Esophagus muscularis mucosa (tissue), 4 donors: ENCODE data around the gene THADA. TPM values are rescaled to one million over a fixed set of nuclear protein-coding genes. Genes with fewer than 3 reads are reported as not detected.
"Not testable (repeated sequence)": the region's sequence is repeated elsewhere in the genome, so short reads cannot be mapped to it uniquely, and the experiment has no call there.

Source experiments
- DNase-seq: peaks from one replicate; pipeline ENCODE4 v3.0.0-alpha.2; 2017; ENCODE audit errors: extremely low spot score
- H3K27ac ChIP-seq, 4 donors: fragments of 200-600 bp; sonication (generic); replicated peaks in 1 of 4; 1 replicate in 3 of 4; 2 replicates in 1 of 4; pipeline ENCODE4 v1.5.1; 2016 to 2019; ENCODE audit warnings: mild to moderate bottlenecking in 1 of 4
- H3K27me3 ChIP-seq, 4 donors: fragments of 200-600 bp; sonication (generic); one replicate each; pipeline versions ENCODE4 v1.5.1 to v1.6.0; 2016 to 2019
- H3K36me3 ChIP-seq, 4 donors: fragments of 200-600 bp; sonication (generic); one replicate each; pipeline ENCODE4 v1.5.1; 2016 to 2019
- H3K4me1 ChIP-seq, 4 donors: fragments of 200-600 bp; sonication (generic); one replicate each; pipeline ENCODE4 v1.5.1; 2016 to 2019
- H3K4me3 ChIP-seq, 4 donors: fragments of 200-600 bp; sonication (generic); 1 replicate in 2 of 4; 2 replicates in 2 of 4; pipeline ENCODE4 v1.5.1; 2016 to 2019; ENCODE audit warnings: mild to moderate bottlenecking in 4 of 4, moderate library complexity in 1 of 4
- H3K9me3 ChIP-seq, 4 donors: fragments of 200-600 bp; sonication (generic); 1 replicate in 3 of 4; 2 replicates in 1 of 4; pipeline ENCODE4 v1.5.1; 2016 to 2019
- CTCF ChIP-seq, 3 experiments: fragments of 200-600 bp in 2 of 3; fragments of 450-650 bp in 1 of 3; sonication (generic) in 2 of 3; IDR thresholded peaks; one replicate each; pipeline ENCODE4 v1.5.1; 2017 to 2019; ENCODE audit warnings: antibody characterized with exemption in 3 of 3, mild to moderate bottlenecking in 2 of 3, moderate library complexity in 1 of 3
- EP300 ChIP-seq: sonication (generic); formaldehyde crosslinking; IDR thresholded peaks from one replicate; pipeline ENCODE4 v1.6.1; 2017; ENCODE audit warnings: antibody characterized with exemption
- POLR2A ChIP-seq: fragments of 450-650 bp; IDR thresholded peaks from one replicate; pipeline ENCODE4 v1.6.1; 2017; ENCODE audit warnings: antibody characterized with exemption, moderate library complexity, mild to moderate bottlenecking, low read depth
- POLR2AphosphoS5 ChIP-seq, 2 donors: sonication (generic); formaldehyde crosslinking; IDR thresholded peaks; one replicate each; pipeline ENCODE4 v1.6.1; 2017; ENCODE audit warnings: antibody characterized with exemption in 2 of 2
- WGBS: methylation state at CpG from one replicate; pipeline ENCODE4 v1.1.5; 2018; 5-methylcytosine and 5-hydroxymethylcytosine counted together
- intact Hi-C: fragments of 100-400 bp; cut with DNase I; formaldehyde crosslinking; loops from one replicate; pipeline ENCODE4 v1.15.1; 2023
- total RNA-seq, 4 donors: library from RNA; depleted of rRNA; stranded (reverse); fragments of >200 nt; gene quantifications; one replicate each; pipeline versions ENCODE4 v1.1.0 to v1.2.1, GENCODE V29; 2016

THADA gene
- total RNA-seq, 4 donors from 2014 or later = 17.2 to 28.7 (median 21.3) TPM

DNA sequence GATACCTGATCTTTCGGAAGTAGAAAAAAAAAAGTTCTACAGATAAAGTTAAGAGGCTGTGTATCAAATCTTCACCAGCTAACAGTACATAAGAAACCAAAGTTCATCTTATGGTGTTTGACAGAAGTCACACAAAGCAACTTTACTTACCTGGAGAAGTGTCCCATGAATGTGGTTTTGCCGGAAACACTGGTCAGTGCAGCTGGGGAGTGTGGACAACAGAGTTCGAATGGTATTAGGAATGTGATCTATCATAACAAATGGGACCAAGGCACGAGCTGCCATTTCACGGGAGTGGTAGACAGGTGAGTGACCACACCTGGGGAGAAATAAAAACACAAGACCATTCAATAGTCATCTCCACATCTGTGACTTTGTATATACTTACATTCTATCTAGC, 198.0 kb downstream of the THADA start:
- H3K27me3 ChIP-seq = no peaks in the 10 kb centered on the region
- peaks cover 23 to 64% (median 51%) of the 10 kb centered on the region in 4 donors for H3K4me1 ChIP-seq
- DNase-seq = no peak
- H3K4me3 ChIP-seq = no peak overlapping the region
- WGBS = 92% methylated on average over 5 of the region's 5 CpGs
- no peaks in the 10 kb centered on the region for H3K9me3 ChIP-seq
- intact Hi-C loops = no loop called here
- H3K27ac ChIP-seq = peak overlapping the region in 3 of 4 donors; percentile 75 to 79 (median 76)
- TF ChIP-seq EP300 = no peak
- no peak for TF ChIP-seq CTCF (IDR thresholded peaks at IDR 0.05)
- no peak for TF ChIP-seq POLR2A
- no peak for TF ChIP-seq POLR2AphosphoS5 (IDR thresholded peaks at IDR 0.05)
- peaks cover 0 to 22% (median 0%) of the 10 kb centered on the region in 4 donors for H3K36me3 ChIP-seq

DNA sequence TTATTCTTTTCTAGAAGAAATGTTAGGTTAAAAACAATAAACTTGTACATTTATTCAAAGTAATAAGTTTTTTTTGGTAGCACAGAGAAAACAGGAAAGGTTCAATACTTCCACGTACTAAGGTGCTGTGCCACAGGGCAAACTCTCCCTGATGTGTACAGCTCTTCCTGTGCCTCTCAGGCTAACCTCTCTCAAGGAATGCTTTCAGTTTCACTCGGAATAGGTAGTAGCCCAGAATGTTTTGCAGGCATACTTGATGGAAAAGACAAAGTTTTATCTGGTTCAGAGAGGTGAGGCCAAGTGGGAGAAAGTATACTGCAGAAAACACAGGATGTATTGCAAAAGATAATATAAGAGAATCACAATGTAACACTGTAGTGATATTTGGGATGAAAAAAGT, 198.4 kb downstream of the THADA start:
- Histone ChIP-seq H3K36me3 (peaks cover 0 to 22% (median 0%) of the 10 kb centered on the region in 4 donors), H3K9me3 (no peaks in the 10 kb centered on the region), H3K4me1 (peaks cover 27 to 65% (median 53%) of the 10 kb centered on the region in 4 donors), H3K4me3 (no peak overlapping the region), H3K27ac (peak overlapping the region in 2 of 4 donors; percentile 75 to 79), H3K27me3 (no peaks in the 10 kb centered on the region)
- no peak for DNase-seq
- intact Hi-C loops = no loop called here
- WGBS = 80% methylated on average over 2 of the region's 2 CpGs
- TF ChIP-seq CTCF (IDR thresholded peaks at IDR 0.05) = no peak
- TF ChIP-seq POLR2AphosphoS5 (IDR thresholded peaks at IDR 0.05) = no peak
- TF ChIP-seq POLR2A = no peak
- no peak for TF ChIP-seq EP300

DNA sequence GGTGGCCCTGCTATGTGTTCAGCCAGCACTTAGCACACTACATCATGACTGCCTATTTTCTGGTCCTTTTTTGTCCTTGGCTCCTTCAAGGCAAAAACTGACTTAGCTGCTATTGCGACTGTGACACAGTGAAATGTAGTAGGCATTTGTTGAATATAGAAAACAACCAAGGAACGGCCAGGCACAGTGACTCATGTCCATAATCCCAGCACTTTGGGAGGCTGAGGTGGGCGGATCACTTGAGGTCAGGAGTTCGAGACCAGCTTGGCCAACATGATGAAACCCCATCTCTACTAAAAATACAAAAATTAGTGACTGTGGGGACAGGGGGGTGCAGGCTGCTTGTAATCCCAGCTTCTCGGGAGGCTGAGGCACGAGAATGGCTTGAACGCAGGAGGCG, 199.5 kb downstream of the THADA start:
- DNase-seq, H3K4me3 ChIP-seq, intact Hi-C loops, H3K27me3 ChIP-seq, H3K9me3 ChIP-seq: not testable (repeated sequence)
- Histone ChIP-seq H3K27ac (peak overlapping the region in 1 of 4 donors; percentile 79), H3K36me3 (peaks cover 0 to 22% (median 0%) of the 10 kb centered on the region in 4 donors), H3K4me1 (peaks cover 28 to 71% (median 59%) of the 10 kb centered on the region in 4 donors)
- 88% methylated on average over 8 of the region's 8 CpGs for WGBS

GRCh38 chr2:43393918-43394317, 201.9 kb downstream of the THADA start:
- no peaks in the 10 kb centered on the region for H3K9me3 ChIP-seq
- 85% methylated on average over 2 of the region's 2 CpGs for WGBS
- no peak for DNase-seq
- intact Hi-C loops = no loop called here
- H3K36me3 ChIP-seq = peaks cover 0 to 22% (median 0%) of the 10 kb centered on the region in 4 donors
- TF ChIP-seq POLR2AphosphoS5 (IDR thresholded peaks at IDR 0.05) (no peak), EP300 (no peak), POLR2A (no peak), CTCF (IDR thresholded peaks at IDR 0.05) (no peak)
- H3K27ac ChIP-seq = no peak overlapping the region
- H3K4me3 ChIP-seq = no peak overlapping the region
- H3K27me3 ChIP-seq = no peaks in the 10 kb centered on the region
- peaks cover 8 to 59% (median 50%) of the 10 kb centered on the region in 4 donors for H3K4me1 ChIP-seq

- Histone ChIP-seq H3K4me1 (peaks cover 10 to 65% (median 53%) of the 10 kb centered on the region in 4 donors), H3K9me3 (no peaks in the 10 kb centered on the region), H3K4me3 (no peak overlapping the region), H3K27me3 (no peaks in the 10 kb centered on the region), H3K27ac (peak overlapping the region; percentile 58 to 77 (median 66)), H3K36me3 (peaks cover 0 to 12% (median 0%) of the 10 kb centered on the region in 4 donors)
- TF ChIP-seq POLR2A = no peak
- TF ChIP-seq POLR2AphosphoS5 (IDR thresholded peaks at IDR 0.05) = peak in 1 of 2 donors; percentile 46
- DNase-seq = no peak
- 50% methylated on average over 4 of the region's 4 CpGs for WGBS
- intact Hi-C loops = loop anchor here (1.0 kb wide), 1 partner anchor 35 kb away; no protein-coding TSS in a partner anchor
Measured at GRCh38 chr2:43391878-43392215, 204.0 kb downstream of the THADA start.

GRCh38 chr2:43391201-43391877, 204.5 kb downstream of the THADA start:
- WGBS = 29% methylated on average over 2 of the region's 2 CpGs
- Histone ChIP-seq H3K27me3 (no peaks in the 10 kb centered on the region), H3K36me3 (peaks cover 0 to 7% (median 0%) of the 10 kb centered on the region in 4 donors), H3K4me3 (no peak overlapping the region), H3K9me3 (no peaks in the 10 kb centered on the region), H3K27ac (peak overlapping the region; percentile 58 to 77 (median 66)), H3K4me1 (peaks cover 10 to 68% (median 51%) of the 10 kb centered on the region in 4 donors)
- TF ChIP-seq POLR2A = no peak
- TF ChIP-seq CTCF (IDR thresholded peaks at IDR 0.05) = no peak
- TF ChIP-seq POLR2AphosphoS5 (IDR thresholded peaks at IDR 0.05) = no peak
- no peak for TF ChIP-seq EP300
- DNase-seq = no peak
- intact Hi-C loops = no loop called here
